NCI-H2227 (cell line): ENCODE data around the gene GOLGA3.
"Not testable (repeated sequence)": the region's sequence is repeated elsewhere in the genome, so short reads cannot be mapped to it uniquely, and the experiment has no call there.

ENCODE experiments used
- DNase-seq: peaks from one replicate; lab custom pipeline; 2025; ENCODE audit not compliant: unreplicated experiment; lab: John Stamatoyannopoulos, UW

The GOLGA3 gene

DNA sequence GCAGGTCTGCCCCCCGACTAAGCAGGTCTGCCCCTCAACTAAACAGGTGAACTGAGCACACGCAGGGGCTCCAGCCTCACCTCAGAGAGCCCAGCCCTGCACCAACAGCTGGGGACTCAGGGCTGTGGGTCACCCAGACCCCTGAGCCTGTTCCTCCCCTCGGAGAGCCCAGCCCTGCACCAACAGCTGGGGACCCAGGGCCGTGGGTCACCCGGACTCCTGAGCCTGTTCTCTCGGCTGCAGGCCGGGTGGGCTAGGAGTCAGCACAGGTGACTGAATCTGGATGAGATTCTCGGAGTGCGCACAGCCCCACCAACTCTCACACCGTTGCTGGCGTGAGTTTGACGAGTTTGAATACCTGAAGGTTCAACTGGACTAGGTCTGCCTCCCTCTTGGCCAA lies 46.7 kb downstream of the GOLGA3 start:
- no peak for DNase-seq

GRCh38 chr12:132779781-132780353 lies 48.8 kb downstream of the GOLGA3 start:
- no peak for DNase-seq

DNA sequence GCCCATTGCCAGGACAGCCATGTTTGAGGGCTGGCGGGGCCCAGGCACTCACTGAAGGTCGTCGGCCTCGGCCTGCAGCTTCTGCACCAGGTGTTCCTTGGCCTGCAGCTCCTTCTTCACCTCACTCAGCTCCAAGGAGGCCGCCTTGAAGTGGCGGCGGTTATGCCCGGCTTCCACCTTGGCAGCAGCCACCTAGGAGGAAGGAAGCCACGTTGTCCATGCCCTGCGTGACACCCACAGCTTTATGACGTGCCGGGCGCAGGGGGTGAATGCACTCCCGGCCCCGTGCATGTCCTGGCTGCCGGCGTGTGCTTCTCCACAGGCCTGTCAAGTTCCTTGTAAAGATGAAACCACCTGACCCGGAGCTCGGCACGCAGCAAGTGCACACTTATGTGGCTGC lies 51.1 kb downstream of the GOLGA3 start:
- no peak for DNase-seq

DNA sequence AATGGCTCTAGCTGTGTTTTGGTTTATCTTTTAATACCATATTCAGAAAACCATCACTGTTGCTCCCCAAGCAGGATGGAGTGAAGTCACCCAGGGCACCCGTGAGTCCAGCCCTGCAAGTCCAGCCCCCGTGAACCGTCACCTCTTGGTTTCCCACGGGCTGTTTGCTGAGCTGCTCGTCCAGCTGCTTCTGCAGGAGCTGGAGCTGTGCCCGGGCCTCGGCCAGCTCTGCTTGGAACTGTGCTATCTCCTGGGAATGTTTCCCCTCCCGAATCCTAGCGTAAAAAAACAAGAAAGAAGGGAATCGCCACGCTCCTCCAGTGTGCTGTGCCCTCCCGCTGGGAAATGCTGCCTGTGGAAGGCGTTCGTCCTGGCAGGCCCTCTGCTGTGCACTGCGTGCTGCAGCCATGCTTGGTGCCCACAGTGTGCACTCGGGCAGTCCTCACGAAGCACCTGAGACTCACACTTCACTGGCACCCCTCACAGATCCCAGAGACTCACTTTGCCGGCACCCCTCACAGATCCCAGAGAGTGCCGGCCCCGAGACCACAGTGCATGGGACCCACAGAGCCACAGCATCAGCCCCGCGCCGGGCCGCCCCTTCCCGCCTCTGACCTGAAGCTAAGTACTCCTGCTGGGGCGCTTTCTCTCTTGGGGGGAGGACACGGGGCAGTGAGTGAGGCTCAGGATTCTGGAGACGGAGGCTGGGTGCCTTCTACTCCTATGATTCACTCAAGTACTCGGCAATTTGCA lies 51.7 kb downstream of the GOLGA3 start:
- DNase-seq: no peak

GRCh38 chr12:132776230-132776625 lies 52.4 kb downstream of the GOLGA3 start:
- DNase-seq: not testable (repeated sequence)

GRCh38 chr12:132775502-132776229 lies 53.0 kb downstream of the GOLGA3 start:
- DNase-seq: no peak

DNA sequence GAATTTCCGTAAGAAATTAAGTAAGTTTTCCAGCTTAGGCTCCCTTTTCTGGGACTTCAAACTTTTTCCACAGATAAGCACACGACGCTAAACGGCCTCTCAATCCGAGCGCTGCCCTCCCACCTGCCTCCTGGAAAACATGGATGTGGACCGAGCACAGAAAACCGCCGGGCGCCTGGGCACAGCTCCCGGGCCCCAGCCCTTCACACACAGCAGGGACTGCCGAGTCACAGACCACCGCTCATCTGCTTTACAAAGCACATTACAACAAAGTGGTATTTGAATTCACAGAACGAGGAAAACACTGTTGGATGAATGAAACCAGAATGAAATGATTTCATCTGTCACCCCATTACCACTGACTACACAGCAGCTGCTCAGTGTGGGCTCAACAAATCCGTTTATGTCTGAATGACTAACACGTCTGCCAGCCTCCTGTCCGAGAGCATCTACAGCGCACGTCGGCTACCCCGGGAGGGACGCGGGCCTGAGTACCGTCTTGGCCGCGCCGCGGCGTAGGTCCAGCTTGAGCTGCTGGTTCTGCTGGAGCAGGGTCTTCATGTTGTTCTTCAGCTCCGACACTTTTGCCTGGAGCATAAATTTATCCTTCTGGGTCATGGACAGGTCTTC lies 53.9 kb downstream of the GOLGA3 start:
- no peak for DNase-seq

DNA sequence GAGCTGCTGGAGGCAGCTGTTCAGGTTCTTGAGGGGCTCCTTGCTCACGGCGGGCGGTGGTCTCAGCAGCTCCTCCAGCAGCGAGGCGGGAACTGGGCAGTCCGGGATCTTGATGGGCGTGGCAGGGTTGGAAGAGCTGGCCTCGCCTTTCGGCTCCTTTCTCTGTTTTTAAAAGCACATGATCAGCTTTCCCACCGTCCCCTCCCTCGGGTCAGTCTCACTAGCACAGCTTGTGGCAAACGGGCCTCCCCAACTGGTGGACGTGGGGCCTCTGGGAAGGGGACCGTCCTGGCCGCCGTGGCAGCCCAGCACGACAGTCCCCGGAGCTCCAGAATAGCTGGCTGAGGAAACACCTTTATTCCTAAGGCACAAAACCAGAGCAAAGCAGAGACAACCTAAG lies 54.5 kb downstream of the GOLGA3 start:
- DNase-seq: no peak

GRCh38 chr12:132773077-132773955 lies 55.4 kb downstream of the GOLGA3 start:
- DNase-seq: no peak

DNA sequence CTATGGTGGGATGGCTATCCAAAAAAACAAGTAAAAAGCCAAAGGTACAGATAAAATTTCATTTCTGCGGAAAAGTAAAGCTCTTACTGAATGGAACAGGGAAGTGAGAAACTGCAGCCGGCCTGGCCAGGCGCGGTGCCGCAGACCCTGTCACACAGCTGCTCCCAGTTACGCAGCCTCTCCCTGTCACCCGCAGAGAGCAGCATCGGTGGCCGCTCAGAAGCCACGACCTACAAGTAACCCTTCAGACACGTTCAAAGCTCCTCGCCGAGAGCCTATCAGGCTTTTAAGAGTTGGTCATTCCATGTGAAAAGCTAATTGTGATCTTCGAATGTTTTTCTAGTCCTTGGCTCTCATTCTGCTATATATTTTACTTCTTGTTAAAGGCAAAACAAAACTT lies 56.1 kb downstream of the GOLGA3 start:
- DNase-seq: no peak

DNA sequence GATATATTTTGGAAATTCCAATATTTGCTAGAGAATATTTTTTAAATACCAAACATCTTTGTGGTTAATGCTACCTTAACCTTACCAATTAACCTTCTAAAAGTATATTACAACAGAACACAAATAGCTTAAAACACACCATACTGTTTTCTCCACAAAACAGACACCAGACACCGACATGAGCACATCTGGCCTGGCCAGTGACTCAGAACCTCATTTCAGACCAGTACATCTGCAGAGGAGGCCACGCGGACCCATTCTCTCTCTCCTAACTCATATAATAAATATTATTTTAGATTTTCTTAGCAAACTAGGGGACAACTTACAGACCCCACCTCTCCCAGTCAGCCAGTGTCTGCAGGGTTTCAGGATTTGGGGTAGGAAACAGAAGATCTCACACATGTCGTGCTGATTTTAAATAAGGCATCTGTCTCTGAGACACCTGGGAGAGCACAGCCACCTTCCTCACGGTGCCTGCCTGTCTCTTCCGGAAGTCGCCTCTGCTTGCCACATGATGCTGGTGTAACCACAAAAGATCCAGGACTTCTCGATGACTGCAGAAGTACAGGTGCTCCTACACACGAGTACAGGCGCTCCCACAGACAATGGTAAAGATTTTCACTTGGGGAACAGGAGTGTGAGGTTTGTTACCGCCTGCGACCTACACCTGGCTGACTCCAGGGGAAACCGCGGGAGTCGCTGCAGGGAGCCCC lies 57.4 kb downstream of the GOLGA3 start:
- no peak for DNase-seq

DNA sequence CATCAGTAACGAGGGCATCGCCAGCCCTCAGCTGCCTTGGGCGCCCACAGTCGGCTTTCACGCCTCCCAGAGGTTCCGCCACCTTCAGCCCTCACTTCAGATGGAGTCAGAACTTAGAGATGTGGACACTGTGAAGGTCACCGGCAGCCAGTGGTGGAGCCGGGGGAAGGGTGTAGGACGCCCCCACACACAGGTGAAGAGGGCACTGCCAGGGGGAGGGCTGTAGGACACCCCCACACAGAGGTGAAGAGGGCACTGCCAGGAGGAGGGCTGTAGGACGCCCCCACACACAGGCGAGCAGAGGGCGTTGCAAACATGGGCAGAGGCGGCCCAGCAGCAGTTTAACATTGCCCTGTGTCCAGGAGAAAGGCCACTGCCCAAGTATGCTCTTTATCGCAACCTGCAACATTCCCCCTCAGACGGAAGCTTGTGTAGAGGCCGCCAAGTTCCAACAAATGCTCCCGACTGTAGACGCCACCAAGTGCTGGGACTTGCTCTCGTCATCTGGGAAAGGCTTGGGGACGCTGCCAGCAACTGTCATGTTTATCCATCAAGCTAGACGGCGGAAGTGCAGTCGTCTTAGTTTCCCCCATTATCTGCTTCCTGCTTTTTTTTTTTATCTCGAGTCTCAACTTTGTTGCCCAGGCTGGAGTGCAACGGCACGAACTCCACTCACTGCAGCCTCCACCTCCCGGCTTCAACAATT lies 62.1 kb downstream of the GOLGA3 start:
- DNase-seq: no peak

DNA sequence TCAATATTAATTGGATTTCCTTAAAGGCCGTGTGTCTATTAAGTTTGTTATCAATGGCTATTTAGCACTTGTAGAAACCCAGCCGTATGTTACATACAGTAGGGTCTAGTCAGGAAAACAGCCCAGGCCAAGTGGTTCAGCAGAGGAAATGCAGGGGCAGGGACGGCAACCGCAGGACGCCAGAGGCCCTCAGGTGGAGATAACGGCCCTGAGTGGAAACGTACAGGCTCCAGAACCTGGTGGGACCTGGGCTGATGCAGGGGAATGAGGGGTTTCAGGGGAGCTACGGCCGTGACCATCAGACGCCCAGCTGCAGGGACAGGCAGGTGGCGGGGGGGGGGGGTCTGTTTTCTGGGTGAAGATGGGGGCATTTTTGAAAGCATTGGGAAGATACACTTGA lies 63.3 kb downstream of the GOLGA3 start:
- DNase-seq: no peak

GRCh38 chr12:132764231-132764630 lies 64.4 kb downstream of the GOLGA3 start:
- DNase-seq: no peak

GRCh38 chr12:132761921-132762583 lies 66.6 kb downstream of the GOLGA3 start:
- DNase-seq: peak; percentile 94

- DNase-seq: peak; percentile 73
These were observed 67.4 kb downstream of the GOLGA3 start, which contains the start of gene ANKLE2 for GRCh38 chr12:132761032-132761920. TSS of gene ANKLE2 (minus strand) at chr12:132761832. CDS start at chr12:132761798, 34 bp downstream.

DNA sequence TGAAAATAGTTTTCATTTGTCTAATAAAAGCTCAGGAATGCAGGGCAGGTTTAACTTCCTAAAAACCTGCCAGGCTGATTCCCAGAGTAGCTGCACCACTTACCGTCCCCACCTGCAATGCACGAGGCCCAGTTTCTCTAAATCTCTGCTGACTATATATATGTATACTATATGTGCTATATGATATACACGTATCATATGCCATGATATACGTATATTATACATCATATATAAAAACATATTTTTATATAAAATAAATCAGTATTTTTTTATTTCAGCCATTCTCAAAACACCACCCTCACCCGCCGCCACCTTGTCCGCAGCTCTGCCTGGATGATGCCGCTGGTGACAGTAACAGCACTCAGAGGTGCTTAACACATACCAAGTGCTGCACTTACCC lies 69.3 kb downstream of the GOLGA3 start:
- DNase-seq: no peak

DNA sequence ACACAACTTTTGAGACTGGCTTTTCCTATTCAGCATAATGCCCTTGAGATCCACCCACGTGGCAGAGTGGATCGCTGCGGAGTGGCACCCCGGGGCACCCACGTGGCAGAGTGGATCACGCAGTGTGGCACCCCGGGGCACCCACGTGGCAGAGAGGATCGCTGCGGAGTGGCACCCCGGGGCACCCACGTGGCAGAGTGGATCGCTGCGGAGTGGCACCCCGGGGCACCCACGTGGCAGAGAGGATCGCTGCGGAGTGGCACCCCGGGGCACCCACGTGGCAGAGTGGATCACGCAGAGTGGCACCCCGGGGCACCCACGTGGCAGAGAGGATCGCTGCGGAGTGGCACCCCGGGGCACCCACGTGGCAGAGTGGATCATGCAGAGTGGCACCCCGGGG lies 69.8 kb downstream of the GOLGA3 start:
- DNase-seq: not testable (repeated sequence)
